Umbilical cord (tissue), 2 donors: ENCODE measurements around the gene NDUFS6. TPM values are rescaled to one million over a fixed set of nuclear protein-coding genes. Genes with fewer than 3 reads are reported as not detected.

Experiments
- DNase-seq: peaks from one replicate; pipeline ENCODE4 v3.0.0-alpha.2; 2015; ENCODE audit warnings: low spot score
- total RNA-seq: library from RNA; depleted of rRNA; stranded (reverse); fragments of >200 nt; gene quantifications from one replicate; pipeline ENCODE4 v1.2.3, GENCODE V29; 2014; ENCODE audit warnings: low replicate concordance; ENCODE audit not compliant: insufficient read depth

Gene NDUFS6
- 33.9 TPM for total RNA-seq

- DNase-seq = peak; percentile 74
Observed at GRCh38 chr5:1801222-1801966, at the start of gene NDUFS6. TSS of gene NDUFS6 (plus strand) at chr5:1801407. CDS start at chr5:1801418, 11 bp downstream.

- DNase-seq = no peak
Observed at GRCh38 chr5:1751864-1752822, 49.1 kb upstream of the NDUFS6 start.

GRCh38 chr5:1752881-1753280 lies 48.3 kb upstream of the NDUFS6 start:
- DNase-seq = no peak

- no peak for DNase-seq
Observed at GRCh38 chr5:1753490-1753889, 47.7 kb upstream of the NDUFS6 start.

GRCh38 chr5:1754531-1755220 lies 46.5 kb upstream of the NDUFS6 start:
- DNase-seq = no peak

- DNase-seq = no peak
Observed at GRCh38 chr5:1755321-1755949, 45.8 kb upstream of the NDUFS6 start.

- no peak for DNase-seq
Observed at GRCh38 chr5:1756481-1756880, 44.7 kb upstream of the NDUFS6 start.

- no peak for DNase-seq
Observed at GRCh38 chr5:1757511-1757910, 43.7 kb upstream of the NDUFS6 start.

GRCh38 chr5:1758574-1758973 lies 42.6 kb upstream of the NDUFS6 start:
- no peak for DNase-seq

- no peak for DNase-seq
Observed at GRCh38 chr5:1759378-1759970, 41.7 kb upstream of the NDUFS6 start.

- no peak for DNase-seq
Observed at GRCh38 chr5:1760231-1760630, 41.0 kb upstream of the NDUFS6 start.

- DNase-seq = no peak
Observed at GRCh38 chr5:1760656-1761452, 40.4 kb upstream of the NDUFS6 start.

- no peak for DNase-seq
Observed at GRCh38 chr5:1761453-1761755, 39.8 kb upstream of the NDUFS6 start.

GRCh38 chr5:1762121-1762882 lies 38.9 kb upstream of the NDUFS6 start:
- DNase-seq = no peak

GRCh38 chr5:1762883-1763547 lies 38.2 kb upstream of the NDUFS6 start:
- DNase-seq = no peak

GRCh38 chr5:1763548-1763911 lies 37.7 kb upstream of the NDUFS6 start:
- DNase-seq = peak; percentile 32

- no peak for DNase-seq
Observed at GRCh38 chr5:1763960-1764605, 37.1 kb upstream of the NDUFS6 start.

GRCh38 chr5:1764606-1764960 lies 36.6 kb upstream of the NDUFS6 start:
- DNase-seq = no peak
